CD14-positive monocyte (primary cell): ENCODE measurements around the gene PABPC4L. TPM values are rescaled to one million over a fixed set of nuclear protein-coding genes. Genes with fewer than 3 reads are reported as not detected.

Experiments
- DNase-seq, 3 donors: peaks; one replicate each; pipeline ENCODE4 v3.0.0-alpha.2; 2011 to 2022
- H2AFZ ChIP-seq: 2 replicates; pipeline ENCODE4 v1.6.0; 2012; ENCODE audit warnings: mild to moderate bottlenecking, low read depth, low read length, inconsistent platforms; ENCODE audit not compliant: insufficient read depth, poor library complexity, severe bottlenecking
- H3K27ac ChIP-seq, 2 donors: 1 replicate in 1 of 2; 2 replicates in 1 of 2; pipeline ENCODE4 v1.5.1; 2012 to 2013; ENCODE audit warnings: low read length in 2 of 2, control low read depth in 1 of 2, inconsistent platforms in 1 of 2, low read depth in 1 of 2, mild to moderate bottlenecking in 1 of 2
- H3K27me3 ChIP-seq, 2 donors: one replicate each; pipeline versions ENCODE4 v1.6.0 to v1.6.1; 2011 to 2013; ENCODE audit warnings: low read length in 2 of 2; ENCODE audit not compliant: control insufficient read depth in 2 of 2, insufficient read depth in 2 of 2
- H3K36me3 ChIP-seq, 2 donors: replicated peaks in 1 of 2; 1 replicate in 1 of 2; 2 replicates in 1 of 2; pipeline versions ENCODE4 v1.5.1 to v1.6.1; 2012 to 2013; ENCODE audit warnings: low read length in 2 of 2, control low read depth in 1 of 2, inconsistent platforms in 1 of 2, mild to moderate bottlenecking in 1 of 2; ENCODE audit not compliant: insufficient read depth in 2 of 2, control insufficient read depth in 1 of 2
- H3K4me1 ChIP-seq, 2 donors: 1 replicate in 1 of 2; 2 replicates in 1 of 2; pipeline versions ENCODE4 v1.5.1 to v1.6.1; 2012 to 2013; ENCODE audit warnings: low read length in 2 of 2, control low read depth in 1 of 2, inconsistent platforms in 1 of 2, mild to moderate bottlenecking in 1 of 2, moderate library complexity in 1 of 2; ENCODE audit not compliant: insufficient read depth in 2 of 2, control insufficient read depth in 1 of 2
- H3K4me2 ChIP-seq: replicated peaks from 2 replicates; pipeline ENCODE3; 2012; ENCODE audit warnings: low read length, moderate library complexity, mild to moderate bottlenecking; ENCODE audit not compliant: poor library complexity, severe bottlenecking; ENCODE audit errors: extremely low read depth
- H3K4me3 ChIP-seq, 3 experiments: fragments of 200-600 bp in 1 of 3; sonication (generic) in 1 of 3; replicated peaks in 1 of 3; 1 replicate in 2 of 3; 2 replicates in 1 of 3; pipeline ENCODE4 v1.5.1; 2011 to 2013; ENCODE audit warnings: low read length in 3 of 3, mild to moderate bottlenecking in 3 of 3, control low read depth in 2 of 3, low read depth in 2 of 3, inconsistent platforms in 1 of 3, moderate library complexity in 1 of 3
- H3K79me2 ChIP-seq: 2 replicates; pipeline ENCODE4 v1.6.0; 2012; ENCODE audit warnings: mild to moderate bottlenecking, control low read depth, inconsistent platforms, low read length, moderate library complexity; ENCODE audit not compliant: insufficient read depth
- H3K9ac ChIP-seq: 2 replicates; pipeline ENCODE4 v1.6.0; 2017; ENCODE audit warnings: low read length, mild to moderate bottlenecking; ENCODE audit not compliant: insufficient read depth, poor library complexity, severe bottlenecking
- H3K9me3 ChIP-seq, 2 donors: replicated peaks in 1 of 2; 1 replicate in 1 of 2; 2 replicates in 1 of 2; pipeline versions ENCODE4 v1.5.1 to v1.6.1; 2012 to 2013; ENCODE audit warnings: low read length in 2 of 2, control low read depth in 1 of 2; ENCODE audit not compliant: control insufficient read depth in 1 of 2, insufficient read depth in 1 of 2
- H4K20me1 ChIP-seq: 2 replicates; pipeline ENCODE4 v1.6.0; 2012; ENCODE audit warnings: mild to moderate bottlenecking, low read length, control low read depth, moderate library complexity; ENCODE audit not compliant: insufficient read depth
- H3K27ac Mint-ChIP-seq, 7 donors: one replicate each; pipeline ENCODE4 v1.8.0; 2020; ENCODE audit warnings: mild to moderate bottlenecking in 7 of 7, mixed read lengths in 7 of 7, moderate library complexity in 6 of 7, inconsistent platforms in 2 of 7
- H3K27me3 Mint-ChIP-seq, 3 donors: one replicate each; pipeline ENCODE4 v1.8.0; 2021 to 2022; ENCODE audit warnings: low read depth in 3 of 3, mild to moderate bottlenecking in 3 of 3, mixed read lengths in 3 of 3, moderate library complexity in 3 of 3, inconsistent platforms in 1 of 3
- H3K36me3 Mint-ChIP-seq, 2 donors: one replicate each; pipeline ENCODE4 v1.8.0; 2020; ENCODE audit warnings: mixed read lengths in 2 of 2, inconsistent platforms in 1 of 2, mild to moderate bottlenecking in 1 of 2
- H3K4me1 Mint-ChIP-seq: one replicate; pipeline ENCODE4 v1.8.0; 2020; ENCODE audit warnings: mild to moderate bottlenecking, mixed read lengths
- H3K4me3 Mint-ChIP-seq, 2 donors: one replicate each; pipeline ENCODE4 v1.8.0; 2020; ENCODE audit warnings: mild to moderate bottlenecking in 2 of 2, mixed read lengths in 2 of 2, moderate library complexity in 1 of 2
- H3K9me3 Mint-ChIP-seq, 7 donors: one replicate each; pipeline ENCODE4 v1.8.0; 2020 to 2022; ENCODE audit warnings: mixed read lengths in 7 of 7, mild to moderate bottlenecking in 6 of 7, moderate library complexity in 6 of 7, inconsistent platforms in 2 of 7
- WGBS: methylation state at CpG from one replicate; pipeline ENCODE4 v1.1.5; 2013; ENCODE audit warnings: missing lambda C conversion rate; ENCODE audit not compliant: insufficient coverage; 5-methylcytosine and 5-hydroxymethylcytosine counted together
- intact Hi-C, 2 donors: fragments of 100-400 bp; cut with micrococcal nuclease; formaldehyde crosslinking; loops; one replicate each; pipeline versions ENCODE4 v1.15.0 to v1.15.1; 2023
- polyA minus RNA-seq: library from RNA; depleted of rRNA, polyadenylated mRNA; stranded (reverse); fragments of >200 nt; gene quantifications from 2 replicates; pipeline ENCODE4 v1.2.3, GENCODE V29; 2012
- polyA plus RNA-seq, 3 donors: library from polyadenylated mRNA; depleted of rRNA in 1 of 3; unstranded in 2 of 3; stranded (reverse) in 1 of 3; fragments of 300-500 nt in 2 of 3; fragments of >200 nt in 1 of 3; fragmentation: Illumina TruSeq in 2 of 3; gene quantifications; 1 replicate in 2 of 3; 2 replicates in 1 of 3; pipeline ENCODE4 v1.2.3, GENCODE V29; 2012 to 2021
- total RNA-seq, 12 experiments: library from RNA in 1 of 12; stranded (reverse) in 1 of 12; fragments of 120-200 nt in 1 of 12; gene quantifications; one replicate each; pipeline ENCODE4 v1.2.4 and lab custom pipeline; 2013 to 2026; ENCODE audit warnings: mixed read lengths in 6 of 12, inconsistent platforms in 1 of 12
- TF ChIP-seq, protein P1 (sequence below): fragments of 200-600 bp; IDR thresholded peaks from one replicate; pipeline ENCODE4 v1.8.0; 2022; ENCODE audit warnings: antibody characterized with exemption, mild to moderate bottlenecking

The PABPC4L gene
- total RNA-seq (2013): 0.02 TPM
- polyA plus RNA-seq (not detected), polyA minus RNA-seq (not detected in 2 replicates), total RNA-seq (lab: John Stamatoyannopoulos, UW) (0 to 1.3 (median 0.06) reads per million in 11 experiments)

DNA sequence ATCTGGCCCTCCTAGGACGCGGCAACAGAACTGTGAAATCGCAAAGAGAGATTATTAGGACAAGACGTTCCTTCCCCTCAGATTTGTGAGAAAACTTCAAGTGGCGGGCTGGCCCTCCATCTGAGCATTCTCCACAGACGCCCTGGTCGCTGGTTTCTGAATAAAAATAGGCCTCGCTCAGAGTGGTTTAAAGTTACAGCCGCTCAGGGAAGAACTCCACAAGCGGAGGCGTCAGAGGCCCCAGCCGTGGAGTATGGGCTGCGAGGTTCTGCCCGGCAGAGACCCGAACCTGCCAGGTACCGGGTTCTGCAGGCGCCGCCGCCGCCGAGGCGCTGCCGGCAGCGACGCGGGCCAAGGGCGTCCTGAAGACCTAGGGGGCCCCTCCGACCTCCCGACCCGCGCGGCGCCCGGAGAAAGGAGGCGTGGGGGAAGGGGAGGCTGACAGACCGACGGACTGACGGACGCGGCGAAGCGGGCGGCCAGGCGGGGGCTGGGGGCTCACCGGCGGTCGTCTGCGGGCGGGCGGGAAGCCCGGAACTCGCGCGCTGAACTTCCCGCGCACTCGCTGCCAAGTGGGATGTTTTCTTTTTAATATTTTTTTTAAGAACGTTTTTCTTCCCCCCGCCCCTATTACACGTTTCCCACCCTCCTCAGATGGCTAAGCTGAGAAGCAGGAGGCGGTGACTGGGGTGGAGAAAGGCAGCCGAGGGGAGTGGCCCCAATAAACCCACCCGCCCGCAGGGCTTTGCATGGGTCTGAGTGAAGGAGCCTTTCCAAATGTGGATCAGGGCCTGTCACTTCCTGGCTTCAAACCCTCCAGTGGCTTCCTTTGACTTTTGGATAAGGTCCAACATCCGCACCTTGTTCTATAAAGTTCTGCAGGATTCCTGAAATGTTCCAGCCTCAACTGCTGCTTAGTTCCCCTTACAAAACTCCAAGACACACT is at the start of gene PABPC4L:
Gene PABPC4L (minus strand): TSS at position 574 of the 946 bp plus-strand sequence. CDS start 770 bp downstream, outside the sequence.
- H3K4me3 Mint-ChIP-seq: peak within 1 kb of the TSS in 1 of 2 donors; percentile 67
- no peak within 1 kb of the TSS for H3K4me3 ChIP-seq
- no peak within 1 kb of the TSS for H3K27ac Mint-ChIP-seq
- no peak within 1 kb of the TSS for H3K4me2 ChIP-seq
- 6% methylated on average over 41 of the region's 65 CpGs for WGBS
- no peak for DNase-seq
- no peak within 1 kb of the TSS for H2AFZ ChIP-seq
- H4K20me1 ChIP-seq: no peaks in the 10 kb centered on the region
- no peaks in the 10 kb centered on the region for H3K79me2 ChIP-seq
- no peaks in the 10 kb centered on the region for H3K36me3 ChIP-seq
- H3K4me1 ChIP-seq: no peaks in the 10 kb centered on the region
- H3K9ac ChIP-seq: no peak within 1 kb of the TSS
- H3K4me1 Mint-ChIP-seq: no peaks in the 10 kb centered on the region
- H3K27me3 Mint-ChIP-seq: peaks cover 10 to 23% (median 16%) of the 10 kb centered on the region in 3 donors
- peaks cover 0 to 10% (median 4%) of the 10 kb centered on the region in 7 donors for H3K9me3 Mint-ChIP-seq
- H3K27me3 ChIP-seq: peaks cover 4 to 20% of the 10 kb centered on the region in 2 donors
- H3K9me3 ChIP-seq: peaks cover 0 to 3% of the 10 kb centered on the region in 2 donors
- H3K27ac ChIP-seq: no peak within 1 kb of the TSS
- TF ChIP-seq, protein P1, sequence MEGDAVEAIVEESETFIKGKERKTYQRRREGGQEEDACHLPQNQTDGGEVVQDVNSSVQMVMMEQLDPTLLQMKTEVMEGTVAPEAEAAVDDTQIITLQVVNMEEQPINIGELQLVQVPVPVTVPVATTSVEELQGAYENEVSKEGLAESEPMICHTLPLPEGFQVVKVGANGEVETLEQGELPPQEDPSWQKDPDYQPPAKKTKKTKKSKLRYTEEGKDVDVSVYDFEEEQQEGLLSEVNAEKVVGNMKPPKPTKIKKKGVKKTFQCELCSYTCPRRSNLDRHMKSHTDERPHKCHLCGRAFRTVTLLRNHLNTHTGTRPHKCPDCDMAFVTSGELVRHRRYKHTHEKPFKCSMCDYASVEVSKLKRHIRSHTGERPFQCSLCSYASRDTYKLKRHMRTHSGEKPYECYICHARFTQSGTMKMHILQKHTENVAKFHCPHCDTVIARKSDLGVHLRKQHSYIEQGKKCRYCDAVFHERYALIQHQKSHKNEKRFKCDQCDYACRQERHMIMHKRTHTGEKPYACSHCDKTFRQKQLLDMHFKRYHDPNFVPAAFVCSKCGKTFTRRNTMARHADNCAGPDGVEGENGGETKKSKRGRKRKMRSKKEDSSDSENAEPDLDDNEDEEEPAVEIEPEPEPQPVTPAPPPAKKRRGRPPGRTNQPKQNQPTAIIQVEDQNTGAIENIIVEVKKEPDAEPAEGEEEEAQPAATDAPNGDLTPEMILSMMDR: no peak
- intact Hi-C loops: no loop called here
- no peaks in the 10 kb centered on the region for H3K36me3 Mint-ChIP-seq

DNA sequence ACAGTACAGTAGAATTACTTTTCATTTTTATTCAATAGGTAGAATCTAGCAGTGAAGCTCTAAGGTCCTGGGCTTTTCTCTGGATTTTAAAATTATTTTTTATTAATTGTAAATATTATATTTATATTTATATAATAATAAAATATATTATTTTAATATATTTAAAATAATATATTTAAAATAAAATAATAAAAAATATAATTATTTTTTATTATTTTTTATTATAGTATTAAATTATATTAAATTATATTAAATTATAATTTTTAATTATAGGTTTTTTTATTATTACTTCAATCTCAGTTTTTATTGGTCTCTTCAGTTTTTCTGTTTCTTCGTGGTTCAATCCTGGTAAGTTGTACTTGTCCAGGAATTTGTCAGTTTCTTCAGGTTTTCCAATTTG is 49.7 kb upstream of the PABPC4L start:
- Mint-ChIP-seq H3K4me3 (no peak overlapping the region), H3K36me3 (no peaks in the 10 kb centered on the region), H3K9me3 (no peaks in the 10 kb centered on the region), H3K27ac (no peak overlapping the region), H3K4me1 (no peaks in the 10 kb centered on the region), H3K27me3 (no peaks in the 10 kb centered on the region)
- H3K79me2 ChIP-seq: no peaks in the 10 kb centered on the region
- intact Hi-C loops: no loop called here
- H3K4me3 ChIP-seq: no peak overlapping the region
- no peak overlapping the region for H3K27ac ChIP-seq
- no peak for DNase-seq
- TF ChIP-seq, protein P1: no peak
- no peaks in the 10 kb centered on the region for H4K20me1 ChIP-seq
- no peaks in the 10 kb centered on the region for H3K4me1 ChIP-seq
- WGBS: no CpG with 5 or more reads among the region's 1 CpG
- no peaks in the 10 kb centered on the region for H3K27me3 ChIP-seq
- H3K36me3 ChIP-seq: no peaks in the 10 kb centered on the region
- no peaks in the 10 kb centered on the region for H3K9me3 ChIP-seq
- no peak overlapping the region for H3K4me2 ChIP-seq
- H3K9ac ChIP-seq: no peak overlapping the region
- no peak overlapping the region for H2AFZ ChIP-seq
